CD4-positive, alpha-beta T cell treated with Interleukin-21 for 1 hour (primary cell): ENCODE data around the gene PRKCH.

Experiments
- DNase-seq: peaks from one replicate; pipeline ENCODE4 v3.0.0-alpha.2; 2020

Gene PRKCH

GRCh38 chr14:61341275-61342206 lies 20.2 kb downstream of the PRKCH start:
- DNase-seq = no peak

- DNase-seq = peak; percentile 88
Measured at GRCh38 chr14:61342486-61342885, 21.1 kb downstream of the PRKCH start.

GRCh38 chr14:61342932-61343331 lies 21.6 kb downstream of the PRKCH start:
- no peak for DNase-seq

GRCh38 chr14:61343471-61343870 lies 22.1 kb downstream of the PRKCH start:
- no peak for DNase-seq

GRCh38 chr14:61343991-61344405 lies 22.6 kb downstream of the PRKCH start:
- peak; percentile 68 for DNase-seq

- DNase-seq = no peak
Measured at GRCh38 chr14:61344437-61345150, 23.2 kb downstream of the PRKCH start.

- no peak for DNase-seq
Measured at GRCh38 chr14:61345151-61345482, 23.7 kb downstream of the PRKCH start.

GRCh38 chr14:61346221-61346620 lies 24.8 kb downstream of the PRKCH start:
- no peak for DNase-seq

GRCh38 chr14:61346793-61347192 lies 25.4 kb downstream of the PRKCH start:
- no peak for DNase-seq

GRCh38 chr14:61347826-61348443 lies 26.6 kb downstream of the PRKCH start:
- DNase-seq = no peak

GRCh38 chr14:61350427-61351270 lies 29.3 kb downstream of the PRKCH start:
- DNase-seq = peak; percentile 57

- no peak for DNase-seq
Measured at GRCh38 chr14:61351477-61351876, 30.1 kb downstream of the PRKCH start.

GRCh38 chr14:61355892-61356325 lies 34.5 kb downstream of the PRKCH start:
- no peak for DNase-seq

GRCh38 chr14:61357123-61357522 lies 35.7 kb downstream of the PRKCH start:
- DNase-seq = no peak

GRCh38 chr14:61358554-61359226 lies 37.3 kb downstream of the PRKCH start:
- no peak for DNase-seq

GRCh38 chr14:61360796-61361525 lies 39.6 kb downstream of the PRKCH start:
- DNase-seq = no peak

GRCh38 chr14:61362072-61362750 lies 40.8 kb downstream of the PRKCH start:
- no peak for DNase-seq

- DNase-seq = no peak
Measured at GRCh38 chr14:61364243-61364642, 42.9 kb downstream of the PRKCH start.

- no peak for DNase-seq
Measured at GRCh38 chr14:61365667-61366212, 44.4 kb downstream of the PRKCH start.

GRCh38 chr14:61368114-61368710 lies 46.8 kb downstream of the PRKCH start:
- no peak for DNase-seq
